OCI-LY7 (cell line): ENCODE measurements around the gene NACC2. TPM values are rescaled to one million over a fixed set of nuclear protein-coding genes. Genes with fewer than 3 reads are reported as not detected.

ENCODE experiments used
- BruUV-seq: library from RNA; stranded (reverse); fragments of 400-500 nt; replicated peaks from 2 replicates; lab custom pipeline; 2021; lab: Mats Ljungman, UMichigan
- CTCF ChIA-PET: fragments of 300-600 bp; sonication (Branson Sonifier 250); formaldehyde crosslinking; loops from one replicate; lab custom pipeline; 2022; ENCODE audit warnings: antibody characterized with exemption; ENCODE audit not compliant: unreplicated experiment; lab: Charles Lee
- POLR2A ChIA-PET: fragments of 300-600 bp; sonication (Branson Sonifier 250); formaldehyde crosslinking; loops from one replicate; lab custom pipeline; 2022; ENCODE audit warnings: antibody characterized with exemption; lab: Charles Lee
- DNase-seq: peaks from one replicate; pipeline ENCODE4 v3.0.0-alpha.2; 2015; ENCODE audit warnings: low spot score
- H2AFZ ChIP-seq: fragments of 200-600 bp; sonication (generic), shearing (Covaris generic); 2 replicates; pipeline ENCODE4 v1.6.1; 2014; ENCODE audit warnings: mild to moderate bottlenecking, antibody characterized with exemption, low read length, moderate library complexity
- H3K27ac ChIP-seq: fragments of 200-600 bp; sonication (generic); 2 replicates; pipeline ENCODE4 v1.5.1; 2014; ENCODE audit warnings: mixed run types, low read depth, mild to moderate bottlenecking, moderate library complexity, low read length, inconsistent platforms; ENCODE audit not compliant: poor library complexity, severe bottlenecking
- H3K36me3 ChIP-seq: fragments of 200-600 bp; sonication (generic); 2 replicates; pipeline ENCODE4 v1.6.1; 2014; ENCODE audit warnings: mild to moderate bottlenecking, antibody characterized with exemption, low read length, moderate library complexity, mixed read lengths; ENCODE audit not compliant: insufficient read depth
- H3K4me1 ChIP-seq: fragments of 200-600 bp; sonication (generic); 2 replicates; pipeline ENCODE4 v1.5.1; 2014; ENCODE audit warnings: mild to moderate bottlenecking, low read length; ENCODE audit not compliant: insufficient read depth, poor library complexity, severe bottlenecking
- H3K4me2 ChIP-seq: fragments of 200-600 bp; sonication (generic); 2 replicates; pipeline ENCODE4 v1.6.1; 2014; ENCODE audit warnings: mild to moderate bottlenecking, low read length
- H3K4me3 ChIP-seq: fragments of 200-600 bp; sonication (generic); 2 replicates; pipeline ENCODE4 v1.5.1; 2014; ENCODE audit warnings: mild to moderate bottlenecking, low read depth, low read length; ENCODE audit not compliant: poor library complexity, severe bottlenecking
- H3K79me2 ChIP-seq: fragments of 200-600 bp; sonication (generic); 2 replicates; pipeline ENCODE4 v1.6.1; 2016; ENCODE audit warnings: low read depth, mild to moderate bottlenecking, low read length, moderate library complexity, mixed read lengths; ENCODE audit not compliant: insufficient read depth
- H3K9me2 ChIP-seq: fragments of 200-600 bp; sonication (generic); 2 replicates; pipeline ENCODE4 v1.6.1; 2016; ENCODE audit warnings: mild to moderate bottlenecking, low read length, mixed read lengths; ENCODE audit not compliant: insufficient read depth
- H3K9me3 ChIP-seq: fragments of 200-600 bp; sonication (generic); 2 replicates; pipeline ENCODE4 v1.6.1; 2014; ENCODE audit warnings: mild to moderate bottlenecking, mixed run types, low read length, mixed read lengths
- H4K20me1 ChIP-seq: fragments of 200-600 bp; sonication (generic); 2 replicates; pipeline ENCODE4 v1.6.1; 2014; ENCODE audit warnings: mild to moderate bottlenecking, antibody characterized with exemption, low read length, moderate library complexity, mixed read lengths; ENCODE audit not compliant: insufficient read depth
- CTCF ChIP-seq: fragments of 200-600 bp; sonication (generic); conservative IDR thresholded peaks from 2 replicates; pipeline ENCODE4 v1.5.1; 2014; ENCODE audit warnings: mild to moderate bottlenecking, antibody characterized with exemption, low read length, moderate library complexity, mixed read lengths
- EZH2phosphoT487 ChIP-seq: fragments of 200-600 bp; sonication (generic); IDR thresholded peaks from 2 replicates; pipeline ENCODE4 v1.6.1; 2018; ENCODE audit warnings: low read depth, borderline replicate concordance, mild to moderate bottlenecking, mixed run types, antibody characterized with exemption, low read length, moderate library complexity, mixed read lengths
- intact Hi-C: fragments of 100-400 bp; cut with micrococcal nuclease; formaldehyde crosslinking; loops from one replicate; pipeline ENCODE4 v1.10.0; 2022; ENCODE audit not compliant: unreplicated experiment
- total RNA-seq, 2 experiments: library from RNA; depleted of rRNA in 1 of 2; stranded (reverse); fragments of >200 nt in 1 of 2; shearing (Covaris generic) in 1 of 2; gene quantifications; 2 replicates each; pipeline ENCODE4 v1.2.3, GENCODE V29; 2014 to 2022

The NACC2 gene
- total RNA-seq, 2 experiments from 2014 or later = 0.38 to 0.72 TPM

- Histone ChIP-seq H3K79me2 (peaks cover 18% of the 10 kb centered on the region; the same call in 1 of the 2 replicates), H3K4me3 (peak overlapping the region; percentile 80), H3K27ac (peak overlapping the region; percentile 57), H3K4me1 (peaks cover 17% of the 10 kb centered on the region), H3K9me2 (no peaks in the 10 kb centered on the region), H3K36me3 (peaks cover 23% of the 10 kb centered on the region), H4K20me1 (no peaks in the 10 kb centered on the region), H3K4me2 (peak overlapping the region; percentile 89), H3K9me3 (no peaks in the 10 kb centered on the region), H2AFZ (0 out of 2 replicates have a peak overlapping the region, but pooled peaks have one; percentile 22)
- no peak for DNase-seq
- CTCF ChIA-PET = no interaction called here
- POLR2A ChIA-PET = interaction anchor here (0.7 kb wide), 1 partner anchor 403 kb away, joined by 3 read pairs; no protein-coding TSS in a partner anchor
- BruUV-seq = no TSS peak
- TF ChIP-seq EZH2phosphoT487 = no peak
- TF ChIP-seq CTCF = no peak
- intact Hi-C loops = loop anchor here (1.0 to 2.0 kb wide), 3 partner anchors 29 to 157 kb away; partner anchors contain the start of gene UBAC1
These were observed 22.8 kb upstream of the NACC2 start for GRCh38 chr9:136117916-136118319.

GRCh38 chr9:136117291-136117915, 22.3 kb upstream of the NACC2 start:
- H4K20me1 ChIP-seq = no peaks in the 10 kb centered on the region
- peak; percentile 59 for DNase-seq
- CTCF ChIA-PET = interaction anchor here (0.6 kb wide), 1 partner anchor 10 kb away, joined by 3 read pairs; no protein-coding TSS in a partner anchor
- peaks cover 18% of the 10 kb centered on the region; the same call in 1 of the 2 replicates for H3K79me2 ChIP-seq
- H3K4me2 ChIP-seq = peak overlapping the region; percentile 89
- intact Hi-C loops = no loop called here
- peaks cover 17% of the 10 kb centered on the region for H3K4me1 ChIP-seq
- H2AFZ ChIP-seq = no peak overlapping the region
- H3K9me2 ChIP-seq = no peaks in the 10 kb centered on the region
- TF ChIP-seq CTCF = no peak
- no peak for TF ChIP-seq EZH2phosphoT487
- POLR2A ChIA-PET = interaction anchor here (0.7 kb wide), 1 partner anchor 404 kb away, joined by 3 read pairs; no protein-coding TSS in a partner anchor
- TSS peak; percentile 14 for BruUV-seq
- H3K36me3 ChIP-seq = peaks cover 23% of the 10 kb centered on the region
- peak overlapping the region; percentile 80 for H3K4me3 ChIP-seq
- H3K9me3 ChIP-seq = no peaks in the 10 kb centered on the region
- peak overlapping the region; percentile 57 for H3K27ac ChIP-seq
